Stimulated activated CD4-positive, alpha-beta T cell treated with anti-CD3 and anti-CD28 coated beads, TNF-alpha, amount 100 ng/mL, for 24 hours (primary cell): Measurements from ENCODE around the gene CFAP107.

Experiments
- DNase-seq, 3 experiments: peaks; one replicate each; pipeline ENCODE4 v3.0.0-alpha.2; 2020; ENCODE audit warnings: low read depth in 3 of 3

Gene CFAP107

DNA sequence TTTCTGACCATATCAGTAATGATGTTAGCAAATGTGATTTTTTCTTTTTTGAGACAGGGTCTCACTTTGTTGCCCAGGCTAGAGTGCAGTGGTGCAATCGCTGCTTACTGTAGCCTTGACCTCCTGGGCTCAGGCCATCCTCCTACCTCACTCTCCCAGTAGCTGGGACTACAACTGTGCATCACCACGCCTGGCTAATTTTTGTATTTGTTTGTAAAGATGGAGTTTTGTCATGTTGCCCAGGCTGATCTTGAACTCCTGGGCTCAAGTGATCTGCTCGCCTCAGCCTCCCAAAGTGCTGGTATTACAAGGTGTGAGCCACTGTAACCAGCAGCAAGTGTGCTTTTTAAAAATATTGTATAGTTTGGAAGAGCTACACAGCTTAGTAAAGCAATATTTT is 4.1 kb upstream of the CFAP107 start:
- no peak for DNase-seq

DNA sequence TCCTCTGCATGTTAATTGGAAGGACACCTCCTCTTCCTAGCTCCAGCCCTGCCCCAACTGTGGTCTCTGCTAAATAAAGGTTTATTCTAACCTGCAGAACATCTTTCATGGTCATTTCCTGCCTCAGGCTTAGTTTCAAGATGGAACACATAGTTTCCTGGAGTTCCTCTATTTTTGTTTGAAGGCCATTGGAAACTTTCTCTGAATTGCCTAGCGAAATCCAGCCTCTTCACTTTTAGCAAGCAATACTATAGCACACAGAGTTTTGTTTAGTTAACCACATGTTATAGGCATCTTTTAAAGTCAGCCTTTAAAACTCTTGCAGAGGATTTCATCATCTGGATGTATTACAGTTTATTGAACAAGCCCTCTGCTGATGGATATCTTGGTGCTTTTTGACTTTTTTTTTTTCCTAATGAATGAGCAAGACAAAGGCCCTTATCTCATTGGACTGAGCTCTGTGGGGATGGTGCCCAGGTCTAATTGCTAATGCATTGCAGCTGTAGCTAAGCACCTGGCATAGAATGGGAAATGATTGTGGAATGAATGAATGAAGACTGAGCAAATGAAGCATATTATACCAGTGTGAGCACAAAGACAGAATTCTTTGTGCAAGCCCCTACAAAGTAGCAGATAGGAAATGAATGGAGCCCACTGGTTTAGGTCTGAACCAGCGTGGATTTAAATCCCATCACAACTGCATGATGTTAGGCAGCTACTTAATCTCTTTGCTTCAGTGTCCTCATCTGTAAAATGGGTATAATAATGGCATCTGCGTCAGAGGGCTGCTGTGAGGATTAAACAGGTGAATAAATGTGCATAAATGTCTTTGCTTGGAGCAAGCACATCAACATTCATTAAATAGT is 641 bp upstream of the CFAP107 start:
- no peak for DNase-seq

DNA sequence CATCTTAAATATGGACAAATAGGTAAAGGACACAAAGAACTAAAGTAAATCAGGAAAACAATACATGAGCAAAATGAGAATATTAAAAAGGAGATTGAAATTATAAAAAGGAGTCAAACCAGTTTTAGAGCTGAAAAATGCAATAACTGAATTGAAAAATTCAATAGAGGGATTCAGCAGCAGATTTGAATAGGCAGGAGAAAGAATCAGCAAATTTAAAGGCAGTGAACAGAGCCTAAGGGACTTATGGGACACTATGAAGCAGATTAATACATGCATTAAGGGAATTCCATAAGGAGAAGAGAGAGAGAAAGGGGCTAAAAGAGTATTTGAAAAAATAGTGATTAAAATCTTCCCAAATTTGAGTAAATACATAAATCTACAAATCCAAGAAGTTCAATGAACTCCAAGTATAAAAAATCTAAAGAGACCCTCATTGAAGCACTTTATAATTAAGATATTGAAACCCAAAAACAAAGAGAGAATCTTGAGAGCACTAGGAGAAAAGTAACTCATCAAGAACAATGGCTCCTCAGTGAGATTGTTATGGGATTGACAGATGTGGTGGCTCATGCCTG is 2.9 kb downstream of the CFAP107 start:
- no peak for DNase-seq

DNA sequence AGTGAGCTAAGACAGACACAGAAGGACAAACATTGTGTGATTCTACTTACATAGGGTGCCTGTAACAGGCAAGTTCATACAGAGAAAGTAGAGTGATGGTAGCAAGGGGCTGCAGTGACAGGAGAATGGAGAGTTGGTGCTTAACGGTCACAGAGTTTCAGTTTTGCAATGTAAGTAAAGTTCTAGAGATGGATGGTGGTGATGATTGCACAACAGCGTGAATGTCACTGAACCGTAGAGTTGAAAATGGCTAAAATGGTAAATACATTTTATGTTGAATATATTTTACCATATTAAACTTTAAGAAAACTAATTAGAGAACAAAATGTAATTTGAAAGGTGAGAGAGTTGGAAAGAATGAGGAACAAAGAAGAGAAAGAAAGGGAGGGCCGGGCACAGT is 8.7 kb downstream of the CFAP107 start:
- no peak for DNase-seq

DNA sequence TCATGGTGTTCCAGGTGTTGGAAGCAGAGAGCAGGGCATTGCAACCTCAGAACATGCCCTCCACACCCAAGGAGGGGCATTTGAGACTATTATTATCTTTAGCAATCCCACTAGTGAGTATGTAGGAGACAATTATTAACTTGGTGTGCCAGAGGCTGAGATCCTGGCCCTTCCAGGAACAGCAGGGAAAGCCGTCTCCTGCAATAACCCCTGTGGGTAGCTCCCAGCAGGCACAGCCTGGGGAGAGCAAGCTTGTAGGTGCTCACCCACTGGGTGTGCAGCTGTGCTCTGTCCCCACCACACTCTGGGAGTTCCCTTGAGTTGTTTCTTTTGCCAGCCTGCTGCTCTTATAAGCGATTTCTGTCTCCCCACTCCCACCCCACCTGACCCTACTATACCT is 10.3 kb downstream of the CFAP107 start:
- DNase-seq = no peak

DNA sequence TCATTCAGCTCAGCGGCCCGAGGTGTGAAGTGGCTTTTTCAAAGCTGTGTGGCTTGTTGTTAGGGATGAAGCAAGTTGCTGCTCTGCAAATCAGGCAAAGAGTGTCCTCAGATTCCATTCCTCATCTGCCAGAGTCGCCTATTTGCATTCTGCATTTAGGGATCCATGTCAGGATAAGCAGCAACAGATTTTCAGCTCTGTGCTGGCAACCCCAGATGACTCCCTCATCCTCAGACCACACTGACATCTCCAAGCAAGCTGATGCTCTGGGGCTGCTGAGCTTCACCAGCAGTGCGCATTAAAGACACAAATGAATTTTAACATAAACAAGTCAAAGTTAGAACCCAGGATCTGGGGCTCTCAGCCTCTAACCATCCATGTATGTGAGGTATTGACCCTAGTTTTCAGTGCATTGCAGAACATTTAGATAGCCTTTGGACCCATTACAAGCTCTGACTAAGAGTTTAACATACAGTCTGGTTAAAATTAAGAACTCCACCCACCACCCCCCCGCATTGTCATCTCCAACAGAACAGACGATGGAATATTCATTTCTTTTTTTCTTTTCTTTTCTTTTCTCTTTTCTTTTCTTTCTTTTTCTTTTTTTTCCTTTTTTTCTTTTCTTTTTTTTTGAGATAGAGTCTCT is 10.9 kb downstream of the CFAP107 start:
- no peak for DNase-seq

DNA sequence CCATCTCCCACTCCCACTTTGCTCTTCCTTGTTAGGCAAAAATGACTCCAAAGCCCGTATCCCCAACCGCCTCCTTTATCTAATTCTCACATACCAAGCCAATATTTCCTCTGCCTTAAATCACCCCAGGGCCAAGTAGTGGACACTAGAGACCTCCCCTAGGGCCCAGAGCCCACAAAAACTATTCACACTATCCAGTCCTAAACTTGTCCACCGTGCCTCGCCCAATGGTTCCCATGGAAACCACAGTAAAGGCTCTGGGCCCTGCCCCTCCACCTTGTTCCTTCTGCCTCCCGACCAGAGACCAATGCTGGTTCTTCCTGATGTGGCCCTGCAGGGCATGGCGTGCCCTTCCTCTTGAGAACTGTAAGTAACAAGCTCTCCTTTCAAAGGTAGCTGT is 11.8 kb downstream of the CFAP107 start:
- DNase-seq = no peak

DNA sequence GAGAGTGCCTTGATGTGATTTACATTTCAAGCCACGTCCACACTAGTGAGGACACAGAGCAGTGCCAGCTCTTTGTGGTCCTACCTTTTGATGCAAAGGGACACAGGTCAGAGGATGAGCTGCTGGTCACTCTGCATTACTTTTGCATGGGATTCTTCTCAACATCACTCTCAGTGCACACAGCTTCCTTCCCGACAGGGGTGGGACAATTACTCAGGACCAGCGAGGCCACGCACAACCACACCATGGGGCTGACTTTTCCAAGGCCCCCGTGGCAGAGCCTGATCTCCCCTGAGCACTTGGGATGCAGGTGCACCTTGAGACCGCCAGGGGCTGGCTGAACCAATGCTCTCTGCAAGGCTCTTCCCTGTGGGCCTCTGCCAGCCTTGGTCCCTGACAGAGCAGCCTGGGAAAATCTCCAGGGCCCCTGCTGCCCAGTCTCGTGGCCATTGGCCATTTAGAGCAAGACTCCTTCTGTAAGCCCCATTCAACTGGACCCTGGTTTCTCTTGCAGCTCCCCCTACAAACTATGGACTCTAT is 14.3 kb downstream of the CFAP107 start:
- no peak for DNase-seq

DNA sequence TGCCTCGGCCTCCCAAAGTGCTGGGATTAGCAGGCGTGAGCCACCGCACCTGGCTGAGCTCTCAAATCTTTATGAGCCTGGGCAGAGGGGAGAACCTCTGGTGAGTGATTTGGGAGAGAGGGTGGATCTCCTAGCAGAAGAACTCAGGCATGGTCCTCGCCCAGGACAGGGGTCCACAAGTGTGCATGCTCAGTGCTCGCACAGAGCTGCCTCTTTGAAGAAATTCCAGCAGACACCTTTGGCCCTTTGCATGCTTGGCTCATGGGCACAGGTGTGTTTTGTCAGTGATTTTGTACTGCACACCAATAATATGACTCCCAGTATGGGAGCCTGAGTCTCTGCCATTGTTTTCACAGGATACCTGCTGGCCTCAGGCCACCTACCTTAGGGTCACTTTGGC is 15.8 kb downstream of the CFAP107 start:
- no peak for DNase-seq

DNA sequence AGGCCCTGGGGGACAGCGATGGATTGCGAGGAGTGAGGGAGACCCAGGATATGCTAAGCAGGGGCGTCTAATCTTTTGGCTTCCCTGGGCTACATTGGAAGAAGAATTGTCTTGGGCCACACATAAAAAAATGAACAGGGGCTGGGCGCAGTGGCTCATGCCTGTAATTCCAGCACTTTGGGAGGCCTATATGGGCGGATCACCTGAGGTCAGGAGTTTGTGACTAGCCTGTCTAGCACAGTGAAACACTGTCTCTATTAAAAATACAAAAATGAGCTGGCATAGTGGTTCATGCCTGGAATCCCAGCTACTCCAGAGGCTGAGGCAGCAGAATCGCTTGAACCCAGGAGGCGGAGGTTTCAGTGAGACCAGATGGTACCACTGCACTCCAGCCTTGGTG is 16.8 kb downstream of the CFAP107 start:
- DNase-seq = no peak

DNA sequence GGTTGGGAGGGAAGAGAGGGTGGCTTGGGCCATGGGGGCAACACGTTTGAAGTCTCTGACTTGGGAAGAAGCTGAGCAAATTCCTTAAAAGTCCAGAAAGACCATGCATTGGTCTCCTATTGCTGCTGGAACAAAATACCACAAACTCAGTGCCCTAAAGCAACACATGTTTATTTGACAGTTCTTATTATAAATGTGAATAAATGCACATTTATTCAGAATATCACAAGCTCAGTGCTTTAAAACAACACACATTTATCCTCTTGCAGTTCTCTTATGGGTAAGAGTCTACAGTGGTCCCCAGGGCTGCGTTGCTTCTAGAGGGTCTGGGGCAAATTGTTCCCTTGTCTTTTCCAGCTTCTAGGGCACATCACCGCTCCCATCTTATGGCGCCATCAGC is 17.5 kb downstream of the CFAP107 start:
- no peak for DNase-seq

DNA sequence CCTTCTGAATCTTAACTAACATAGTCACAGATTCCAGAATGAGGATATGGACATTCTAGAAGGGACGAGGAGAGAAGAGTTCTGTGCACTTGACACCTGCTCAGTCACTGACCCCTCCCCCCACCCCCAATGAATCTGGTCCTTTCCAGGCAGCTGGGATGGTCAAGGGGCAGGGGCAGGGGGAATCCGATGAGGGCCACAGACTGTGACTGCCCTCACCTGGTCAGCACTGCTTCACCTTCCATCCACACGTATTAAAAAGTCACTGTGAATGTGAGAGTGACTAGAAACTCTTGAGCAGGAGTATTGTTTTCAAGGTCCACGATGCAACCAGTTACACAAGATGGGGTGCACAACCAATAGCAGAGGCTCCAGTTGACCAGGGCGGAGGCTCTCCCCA is 18.0 kb downstream of the CFAP107 start:
- DNase-seq = no peak

DNA sequence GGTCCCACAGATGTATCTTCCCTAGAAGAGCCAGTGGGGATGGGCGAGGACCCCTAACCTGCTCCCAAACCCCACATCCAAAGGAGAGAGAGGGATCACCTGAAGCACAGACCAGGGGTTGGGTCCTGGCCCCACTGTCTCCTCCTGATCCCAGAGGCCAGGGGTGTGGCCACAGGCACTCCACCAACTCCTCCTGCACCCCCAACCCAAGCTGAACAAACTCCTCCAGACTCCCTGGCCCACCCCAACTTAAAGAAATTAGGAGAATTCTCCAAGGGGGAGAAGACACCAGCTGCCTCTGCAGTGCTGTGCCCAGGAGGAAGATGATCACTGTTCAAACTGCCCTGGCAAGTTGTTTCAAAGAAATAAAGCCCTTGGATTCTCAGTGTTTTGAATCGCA is 23.0 kb downstream of the CFAP107 start:
- DNase-seq = no peak

DNA sequence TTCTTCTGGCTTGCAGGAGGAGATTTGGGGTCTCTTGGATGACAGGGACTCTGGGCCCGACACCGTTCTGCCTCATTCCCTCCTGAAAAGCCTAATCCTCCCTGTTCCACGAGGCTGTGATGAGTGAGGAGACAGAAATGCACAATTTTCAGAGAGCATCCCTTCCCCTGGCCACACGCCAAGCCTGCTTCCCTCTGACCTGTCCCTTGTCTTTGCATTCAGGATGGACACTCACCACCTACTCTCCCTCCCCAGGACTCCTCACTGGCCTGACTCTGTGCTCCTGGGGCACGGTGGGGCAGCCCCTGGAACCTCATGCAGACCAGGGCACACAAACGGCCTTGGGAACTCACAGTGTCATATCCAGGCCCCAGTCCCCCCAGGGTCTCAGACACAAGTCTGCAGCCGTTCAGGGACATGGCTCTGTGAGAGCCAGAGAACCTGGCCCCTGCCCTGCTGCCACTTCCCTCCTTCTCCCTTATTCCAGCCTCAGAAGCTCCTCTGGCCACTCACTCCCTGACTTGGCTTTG is 24.0 kb downstream of the CFAP107 start:
- DNase-seq = no peak

DNA sequence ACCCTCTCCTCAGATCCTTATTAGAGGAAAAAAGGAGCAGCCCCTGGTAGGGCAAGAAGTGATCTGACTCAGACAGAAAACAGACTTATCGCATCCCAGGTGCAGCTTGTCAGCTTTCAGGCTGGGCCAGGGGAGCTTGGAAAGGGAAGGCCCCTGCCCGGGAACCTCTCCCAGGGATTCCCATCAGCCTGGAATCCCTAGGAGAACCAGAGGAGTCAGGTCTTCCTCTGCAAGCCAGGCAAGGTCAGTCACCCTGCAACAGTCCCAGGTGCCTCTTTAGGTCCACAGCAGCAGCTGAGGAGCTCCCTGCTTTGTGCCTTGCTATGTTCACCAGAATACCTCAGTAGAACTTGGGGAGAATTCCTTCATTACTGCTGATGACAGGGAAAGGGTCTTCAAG is 24.6 kb downstream of the CFAP107 start:
- DNase-seq = no peak

DNA sequence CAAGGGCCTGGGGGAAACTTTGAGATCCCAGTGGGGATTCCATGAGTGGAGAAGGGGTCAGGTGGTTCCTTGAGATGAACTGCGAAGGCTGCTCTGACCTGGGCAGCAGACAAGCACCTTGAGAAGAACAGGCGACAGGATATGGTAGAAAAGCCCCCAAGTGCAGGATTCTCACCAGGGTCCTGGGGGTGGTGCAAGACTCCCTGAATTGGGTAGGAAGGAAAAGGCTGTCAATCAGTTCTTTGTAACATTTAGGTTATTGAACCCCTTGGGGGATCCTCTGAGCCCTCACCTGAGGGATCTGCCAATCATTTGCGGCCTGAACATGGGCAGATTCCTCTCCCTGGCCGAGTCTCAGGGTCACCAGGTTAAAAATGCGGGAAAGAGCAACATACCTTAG is 25.2 kb downstream of the CFAP107 start:
- no peak for DNase-seq

DNA sequence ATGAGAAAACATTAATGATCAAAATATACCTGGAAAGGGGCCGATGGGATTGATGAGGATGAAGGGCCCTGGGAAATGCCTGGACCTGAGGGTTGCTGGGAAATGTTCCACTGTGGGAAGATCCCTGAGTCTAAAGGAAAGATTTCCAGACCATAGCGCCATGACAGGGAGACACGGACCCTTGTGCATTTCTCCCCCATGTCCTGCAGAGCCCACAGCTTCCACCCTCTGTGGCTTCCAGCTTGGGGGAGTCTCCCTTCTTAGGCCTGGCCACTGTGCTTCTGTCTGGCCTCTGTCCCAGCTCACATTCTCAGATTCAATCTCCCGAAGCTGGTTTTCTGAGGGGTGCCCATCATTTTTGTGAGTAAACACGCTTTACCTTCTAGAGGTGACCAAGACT is 26.5 kb downstream of the CFAP107 start:
- no peak for DNase-seq

DNA sequence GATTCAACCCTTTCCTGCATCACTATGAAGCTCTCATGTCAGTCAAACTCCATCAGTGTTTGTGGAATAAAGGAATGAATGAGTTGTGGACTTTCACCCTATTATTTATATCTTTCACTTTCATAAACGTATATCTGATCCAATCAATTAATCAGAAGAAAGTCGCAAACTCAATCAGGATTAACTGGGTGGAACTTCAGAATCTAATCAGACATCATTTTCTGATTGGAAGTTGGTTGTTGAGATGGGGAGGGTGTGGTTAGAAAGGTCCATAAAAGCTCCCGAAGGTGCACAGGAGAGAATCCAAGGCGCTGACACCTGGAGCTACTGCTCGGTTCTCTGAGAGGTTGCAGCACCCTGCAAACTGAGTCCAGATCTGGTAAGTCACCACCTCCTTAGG is 27.4 kb downstream of the CFAP107 start, which contains the start of gene PRAMEF12:
Gene PRAMEF12 (plus strand): TSS at position 301 of the 400 bp plus-strand sequence. CDS start 1,130 bp downstream, outside the sequence.
- DNase-seq = no peak

DNA sequence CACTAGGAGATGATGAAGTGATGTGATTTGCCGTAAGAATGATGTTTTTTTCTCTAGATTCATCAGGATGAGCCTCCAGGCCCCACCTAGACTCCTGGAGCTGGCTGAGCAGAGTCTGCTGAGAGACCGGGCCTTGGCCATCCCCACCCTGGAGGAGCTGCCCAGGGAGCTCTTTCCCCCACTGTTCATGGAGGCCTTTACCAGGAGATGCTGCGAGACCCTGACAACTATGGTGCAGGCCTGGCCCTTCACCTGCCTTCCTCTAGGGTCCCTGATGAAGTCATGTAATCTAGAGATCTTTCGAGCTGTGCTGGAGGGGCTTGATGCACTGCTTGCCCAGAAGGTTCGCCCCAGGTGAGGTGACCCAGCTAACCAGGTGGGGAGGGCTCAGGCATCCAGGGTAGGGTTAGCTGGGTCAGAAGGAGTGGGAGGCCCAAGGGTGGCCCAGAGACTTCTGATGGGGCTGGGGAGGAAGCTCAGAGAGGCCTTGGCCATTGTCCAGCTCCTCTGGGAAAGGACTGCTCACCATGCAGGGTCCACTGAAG is 28.9 kb downstream of the CFAP107 start:
- no peak for DNase-seq

DNA sequence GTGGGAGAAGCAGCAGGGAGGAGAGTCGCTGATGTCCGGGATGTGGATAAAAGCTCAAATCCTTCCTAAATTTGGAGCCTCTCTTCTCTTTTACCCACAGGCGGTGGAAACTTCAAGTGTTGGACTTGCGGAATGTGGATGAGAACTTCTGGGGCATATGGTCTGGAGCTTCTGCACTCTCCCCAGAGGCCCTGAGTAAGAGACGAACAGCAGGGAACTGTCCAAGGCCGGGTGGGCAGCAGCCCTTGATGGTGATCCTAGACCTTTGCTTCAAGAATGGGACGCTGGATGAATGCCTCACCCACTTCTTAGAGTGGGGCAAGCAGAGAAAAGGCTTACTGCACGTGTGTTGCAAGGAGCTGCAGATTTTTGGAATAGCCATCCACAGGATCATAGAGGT is 29.4 kb downstream of the CFAP107 start:
- DNase-seq = no peak

DNA sequence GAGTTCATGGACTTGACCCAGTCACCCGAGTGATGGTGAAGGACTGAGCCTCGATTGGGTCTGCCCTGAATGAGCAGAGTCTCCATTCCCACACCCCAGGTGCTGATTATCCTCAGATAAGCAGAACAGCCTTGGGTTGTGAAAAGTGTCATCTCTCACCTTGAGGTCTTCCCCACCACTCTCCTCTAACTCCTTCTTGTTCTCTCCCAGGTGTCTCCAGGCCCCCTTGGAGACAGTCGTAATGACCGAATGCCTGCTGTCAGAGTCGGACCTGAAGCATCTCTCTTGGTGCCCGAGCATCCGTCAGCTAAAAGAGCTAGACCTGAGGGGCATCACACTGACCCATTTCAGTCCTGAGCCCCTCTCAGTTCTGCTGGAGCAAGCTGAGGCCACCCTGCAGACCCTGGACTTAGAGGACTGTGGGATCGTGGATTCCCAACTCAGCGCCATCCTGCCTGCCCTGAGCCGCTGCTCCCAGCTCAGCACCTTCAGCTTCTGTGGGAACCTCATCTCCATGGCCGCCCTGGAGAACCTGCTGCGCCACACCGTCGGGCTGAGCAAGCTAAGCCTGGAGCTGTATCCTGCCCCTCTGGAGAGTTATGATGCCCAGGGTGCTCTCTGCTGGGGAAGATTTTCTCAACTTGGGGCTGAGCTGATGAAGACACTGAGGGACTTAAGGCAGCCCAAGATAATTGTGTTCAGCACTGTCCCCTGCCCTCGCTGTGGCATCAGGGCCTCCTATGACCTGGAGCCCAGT is 31.0 kb downstream of the CFAP107 start:
- DNase-seq = no peak
